ENCODE results near the gene RIMS4. TPM values are rescaled to one million over a fixed set of nuclear protein-coding genes. Genes with fewer than 3 reads are reported as not detected.

RIMS4 gene
- polyA plus RNA-seq, 1 experiment: not detected

DNA sequence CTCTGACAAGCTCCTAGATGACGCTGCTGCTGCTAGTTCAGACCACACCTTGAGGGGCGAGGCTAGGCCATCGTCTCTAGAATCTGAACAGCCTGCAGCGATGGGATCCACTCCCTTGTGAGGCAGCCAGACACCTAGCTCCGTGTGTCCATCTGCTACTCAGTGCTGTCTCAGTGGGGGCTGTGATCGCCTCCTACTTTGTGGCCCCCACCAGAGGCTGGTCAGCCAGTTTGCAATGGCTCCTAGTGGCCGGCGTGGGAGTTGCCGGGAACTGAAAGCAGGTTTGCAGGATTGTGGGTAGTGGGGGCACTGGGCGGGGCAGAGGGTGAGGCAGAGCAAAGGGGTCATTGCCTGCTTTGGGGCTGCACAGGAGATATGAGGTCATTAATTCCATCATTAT lies 92.4 kb downstream of the RIMS4 start:
- DNase-seq (ENCODE audit: low read depth, low spot score): no peak
- TF ChIP-seq, protein P1, sequence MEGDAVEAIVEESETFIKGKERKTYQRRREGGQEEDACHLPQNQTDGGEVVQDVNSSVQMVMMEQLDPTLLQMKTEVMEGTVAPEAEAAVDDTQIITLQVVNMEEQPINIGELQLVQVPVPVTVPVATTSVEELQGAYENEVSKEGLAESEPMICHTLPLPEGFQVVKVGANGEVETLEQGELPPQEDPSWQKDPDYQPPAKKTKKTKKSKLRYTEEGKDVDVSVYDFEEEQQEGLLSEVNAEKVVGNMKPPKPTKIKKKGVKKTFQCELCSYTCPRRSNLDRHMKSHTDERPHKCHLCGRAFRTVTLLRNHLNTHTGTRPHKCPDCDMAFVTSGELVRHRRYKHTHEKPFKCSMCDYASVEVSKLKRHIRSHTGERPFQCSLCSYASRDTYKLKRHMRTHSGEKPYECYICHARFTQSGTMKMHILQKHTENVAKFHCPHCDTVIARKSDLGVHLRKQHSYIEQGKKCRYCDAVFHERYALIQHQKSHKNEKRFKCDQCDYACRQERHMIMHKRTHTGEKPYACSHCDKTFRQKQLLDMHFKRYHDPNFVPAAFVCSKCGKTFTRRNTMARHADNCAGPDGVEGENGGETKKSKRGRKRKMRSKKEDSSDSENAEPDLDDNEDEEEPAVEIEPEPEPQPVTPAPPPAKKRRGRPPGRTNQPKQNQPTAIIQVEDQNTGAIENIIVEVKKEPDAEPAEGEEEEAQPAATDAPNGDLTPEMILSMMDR (IDR thresholded peaks at IDR 0.05; ENCODE audit: low read depth, low read length): peak; percentile 36
- no peaks in the 10 kb centered on the region for H3K9me3 ChIP-seq (ENCODE audit: control insufficient read depth, insufficient read depth, low read length)
- H3K4me3 ChIP-seq (ENCODE audit: low read depth, low read length): no peak overlapping the region
- ChIA-PET CTCF (interaction anchor here (0.9 to 2.5 kb wide), 3 partner anchors 12 to 25 kb away, joined by 3 to 10 read pairs (median 3); no protein-coding TSS in a partner anchor), POLR2A (interaction anchor here (1.1 kb wide), 1 partner anchor 12 kb away, joined by 3 read pairs; no protein-coding TSS in a partner anchor)
- H3K27ac ChIP-seq (ENCODE audit: low read depth, low read length): no peak overlapping the region
- peaks cover 2% of the 10 kb centered on the region for H3K27me3 ChIP-seq (ENCODE audit: control insufficient read depth, insufficient read depth, low read length)

DNA sequence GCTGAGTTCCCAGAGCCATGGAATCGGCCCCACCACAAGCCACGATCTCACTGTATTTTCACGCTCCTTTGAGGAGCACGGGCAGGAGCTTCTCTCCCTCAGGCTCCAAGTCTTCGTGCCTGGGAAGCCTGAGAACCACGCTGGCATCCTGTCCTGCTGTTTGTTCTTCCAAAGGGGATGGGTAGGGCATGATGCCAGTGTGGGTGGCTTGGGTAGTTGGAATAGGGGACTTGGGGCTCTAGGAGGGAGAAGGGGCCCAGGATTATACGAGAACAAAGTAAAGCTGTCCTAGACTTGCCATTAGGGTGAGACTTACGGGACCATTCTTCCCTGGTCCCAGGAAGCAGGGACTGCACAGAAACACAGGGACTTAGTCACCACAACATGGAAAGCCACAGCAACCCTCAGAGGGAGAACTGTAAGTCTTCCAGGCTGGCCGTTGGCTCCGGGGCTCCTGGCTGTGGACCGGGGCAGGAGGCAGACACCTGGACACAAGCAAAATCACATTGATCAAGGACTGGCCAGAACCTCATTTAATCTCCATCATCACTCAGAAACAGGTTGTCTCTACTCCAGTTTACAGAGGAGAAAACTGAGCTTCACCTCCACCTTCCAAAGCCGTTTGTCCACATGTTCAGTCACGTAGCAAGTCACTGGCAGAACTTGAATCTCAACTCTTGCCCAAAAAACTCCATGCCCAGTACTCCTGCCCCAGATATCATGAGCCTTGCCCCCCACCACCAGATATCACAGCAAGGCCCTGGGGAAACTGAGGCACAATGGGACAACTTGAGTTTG lies 93.8 kb downstream of the RIMS4 start:
- ChIA-PET CTCF (interaction anchor here (0.6 to 2.5 kb wide), 3 partner anchors 16 to 349 kb away, joined by 3 to 10 read pairs (median 5); no protein-coding TSS in a partner anchor), POLR2A (no interaction called here)
- Histone ChIP-seq H3K4me3 (ENCODE audit: low read depth, low read length) (no peak overlapping the region), H3K9me3 (ENCODE audit: control insufficient read depth, insufficient read depth, low read length) (no peaks in the 10 kb centered on the region), H3K27ac (ENCODE audit: low read depth, low read length) (no peak overlapping the region), H3K27me3 (ENCODE audit: control insufficient read depth, insufficient read depth, low read length) (peaks cover 4% of the 10 kb centered on the region)
- DNase-seq (ENCODE audit: low read depth, low spot score): no peak
- TF ChIP-seq, protein P1 (IDR thresholded peaks at IDR 0.05; ENCODE audit: low read depth, low read length): no peak

DNA sequence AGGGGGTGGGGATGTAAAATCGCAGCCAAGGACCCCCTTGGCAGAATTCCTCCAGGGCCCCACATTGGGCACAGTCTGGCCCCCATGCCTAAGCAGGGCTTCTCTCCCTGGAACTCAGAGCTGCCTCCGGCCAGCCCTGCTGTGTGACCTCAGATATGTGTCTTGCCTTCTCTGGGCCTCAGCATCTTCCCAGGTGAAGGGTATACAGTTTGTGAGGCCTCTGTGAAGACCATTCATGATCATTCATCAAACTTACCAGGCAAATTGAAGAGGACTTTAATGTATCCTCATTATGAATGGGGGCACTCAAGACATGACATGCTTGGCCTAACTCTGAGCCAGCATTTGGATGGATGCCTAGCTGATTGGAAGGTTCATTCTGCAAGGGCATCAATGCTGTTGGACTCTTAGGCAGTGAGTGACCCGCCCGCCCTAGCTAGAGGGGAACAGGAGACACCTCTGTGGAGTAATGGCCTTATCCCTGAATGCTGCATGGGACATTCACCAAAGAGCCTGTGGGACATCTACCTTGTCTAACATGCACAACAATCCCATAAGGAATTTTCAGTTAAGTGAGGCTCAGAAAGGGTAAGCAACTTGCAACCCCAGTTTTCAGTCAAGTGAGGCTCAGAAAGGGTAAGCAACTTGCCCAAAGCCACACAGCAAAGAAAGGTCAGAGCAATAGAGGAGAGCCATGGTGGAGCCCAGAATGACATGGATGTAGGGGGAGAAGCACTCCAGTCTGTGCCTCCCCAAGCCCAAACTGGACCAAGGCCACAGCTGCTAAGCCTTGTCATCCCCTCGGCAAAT lies 94.6 kb downstream of the RIMS4 start:
- no peak overlapping the region for H3K27ac ChIP-seq (ENCODE audit: low read depth, low read length)
- DNase-seq (ENCODE audit: low read depth, low spot score): no peak
- POLR2A ChIA-PET: interaction anchor here (0.7 to 1.6 kb wide), 2 partner anchors 13 to 701 kb away, joined by 3 to 6 read pairs; no protein-coding TSS in a partner anchor
- no peaks in the 10 kb centered on the region for H3K9me3 ChIP-seq (ENCODE audit: control insufficient read depth, insufficient read depth, low read length)
- H3K27me3 ChIP-seq (ENCODE audit: control insufficient read depth, insufficient read depth, low read length): peaks cover 7% of the 10 kb centered on the region
- CTCF ChIA-PET: no interaction called here
- TF ChIP-seq, protein P1 (IDR thresholded peaks at IDR 0.05; ENCODE audit: low read depth, low read length): no peak
- no peak overlapping the region for H3K4me3 ChIP-seq (ENCODE audit: low read depth, low read length)

DNA sequence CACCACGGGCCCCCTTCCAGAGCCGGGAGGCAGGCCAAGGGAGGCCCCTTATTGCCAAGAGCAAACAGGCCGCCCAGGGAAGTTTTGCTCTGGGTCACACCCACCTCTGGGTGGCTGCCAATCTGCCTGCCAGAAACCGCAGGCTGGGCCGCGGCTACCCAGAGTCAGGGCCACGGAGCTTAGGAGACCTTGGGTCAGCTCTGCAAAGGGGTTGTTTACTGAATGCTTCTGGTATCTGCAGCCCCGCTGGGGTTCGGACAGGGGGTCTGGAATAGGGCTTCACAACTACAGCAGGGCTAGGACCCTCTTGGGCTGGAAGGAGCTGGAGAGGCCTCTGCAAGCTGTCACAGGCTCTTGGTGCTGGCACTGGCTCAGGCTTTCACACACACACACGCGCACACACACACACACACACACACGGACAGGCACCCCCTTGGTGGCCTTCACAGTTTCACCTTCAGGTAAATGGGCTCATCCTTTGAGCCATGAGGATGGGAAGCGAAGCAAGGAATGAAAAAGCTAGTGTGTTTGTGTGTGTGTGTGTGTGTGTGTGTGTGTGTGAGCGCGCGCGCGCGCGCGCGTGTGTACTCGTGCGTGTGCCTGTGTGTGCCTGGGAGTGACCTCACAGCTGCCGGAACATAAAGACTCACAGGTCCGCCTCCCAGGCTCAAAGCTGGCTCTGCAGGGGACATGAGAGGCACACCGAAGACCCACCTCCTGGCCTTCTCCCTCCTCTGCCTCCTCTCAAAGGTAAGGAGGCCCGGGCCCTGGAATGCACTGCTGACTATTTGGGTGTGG lies 95.4 kb downstream of the RIMS4 start, which contains the start of gene CCN5:
Gene CCN5, plus strand, starts transcription at position 669 of the 798 bp plus-strand sequence. Its CDS starts 22 bp downstream, at position 691.
- ChIA-PET POLR2A (interaction anchor here (0.6 to 1.6 kb wide), 3 partner anchors 12 to 815 kb away, joined by 3 to 6 read pairs (median 3); no protein-coding TSS in a partner anchor), CTCF (no interaction called here)
- TF ChIP-seq, protein P1 (IDR thresholded peaks at IDR 0.05; ENCODE audit: low read depth, low read length): no peak
- no peak for DNase-seq (ENCODE audit: low read depth, low spot score)
- H3K9me3 ChIP-seq (ENCODE audit: control insufficient read depth, insufficient read depth, low read length): no peaks in the 10 kb centered on the region
- no peak within 1 kb of the TSS for H3K4me3 ChIP-seq (ENCODE audit: low read depth, low read length)
- no peak within 1 kb of the TSS for H3K27ac ChIP-seq (ENCODE audit: low read depth, low read length)
- peaks cover 7% of the 10 kb centered on the region for H3K27me3 ChIP-seq (ENCODE audit: control insufficient read depth, insufficient read depth, low read length)
